CD14-positive monocyte (primary cell): Measurements from ENCODE around the gene SCGB3A1. TPM values are rescaled to one million over a fixed set of nuclear protein-coding genes. Genes with fewer than 3 reads are reported as not detected.

Experiments
- DNase-seq, 3 donors: peaks; one replicate each; pipeline ENCODE4 v3.0.0-alpha.2; 2011 to 2022
- H2AFZ ChIP-seq: 2 replicates; pipeline ENCODE4 v1.6.0; 2012; ENCODE audit warnings: mild to moderate bottlenecking, low read depth, low read length, inconsistent platforms; ENCODE audit not compliant: insufficient read depth, poor library complexity, severe bottlenecking
- H3K27ac ChIP-seq, 2 donors: 1 replicate in 1 of 2; 2 replicates in 1 of 2; pipeline ENCODE4 v1.5.1; 2012 to 2013; ENCODE audit warnings: low read length in 2 of 2, control low read depth in 1 of 2, inconsistent platforms in 1 of 2, low read depth in 1 of 2, mild to moderate bottlenecking in 1 of 2
- H3K27me3 ChIP-seq, 2 donors: one replicate each; pipeline versions ENCODE4 v1.6.0 to v1.6.1; 2011 to 2013; ENCODE audit warnings: low read length in 2 of 2; ENCODE audit not compliant: control insufficient read depth in 2 of 2, insufficient read depth in 2 of 2
- H3K36me3 ChIP-seq, 2 donors: replicated peaks in 1 of 2; 1 replicate in 1 of 2; 2 replicates in 1 of 2; pipeline versions ENCODE4 v1.5.1 to v1.6.1; 2012 to 2013; ENCODE audit warnings: low read length in 2 of 2, control low read depth in 1 of 2, inconsistent platforms in 1 of 2, mild to moderate bottlenecking in 1 of 2; ENCODE audit not compliant: insufficient read depth in 2 of 2, control insufficient read depth in 1 of 2
- H3K4me1 ChIP-seq, 2 donors: 1 replicate in 1 of 2; 2 replicates in 1 of 2; pipeline versions ENCODE4 v1.5.1 to v1.6.1; 2012 to 2013; ENCODE audit warnings: low read length in 2 of 2, control low read depth in 1 of 2, inconsistent platforms in 1 of 2, mild to moderate bottlenecking in 1 of 2, moderate library complexity in 1 of 2; ENCODE audit not compliant: insufficient read depth in 2 of 2, control insufficient read depth in 1 of 2
- H3K4me2 ChIP-seq: replicated peaks from 2 replicates; pipeline ENCODE3; 2012; ENCODE audit warnings: low read length, moderate library complexity, mild to moderate bottlenecking; ENCODE audit not compliant: poor library complexity, severe bottlenecking; ENCODE audit errors: extremely low read depth
- H3K4me3 ChIP-seq, 3 experiments: fragments of 200-600 bp in 1 of 3; sonication (generic) in 1 of 3; replicated peaks in 1 of 3; 1 replicate in 2 of 3; 2 replicates in 1 of 3; pipeline ENCODE4 v1.5.1; 2011 to 2013; ENCODE audit warnings: low read length in 3 of 3, mild to moderate bottlenecking in 3 of 3, control low read depth in 2 of 3, low read depth in 2 of 3, inconsistent platforms in 1 of 3, moderate library complexity in 1 of 3
- H3K79me2 ChIP-seq: 2 replicates; pipeline ENCODE4 v1.6.0; 2012; ENCODE audit warnings: mild to moderate bottlenecking, control low read depth, inconsistent platforms, low read length, moderate library complexity; ENCODE audit not compliant: insufficient read depth
- H3K9ac ChIP-seq: 2 replicates; pipeline ENCODE4 v1.6.0; 2017; ENCODE audit warnings: low read length, mild to moderate bottlenecking; ENCODE audit not compliant: insufficient read depth, poor library complexity, severe bottlenecking
- H3K9me3 ChIP-seq, 2 donors: replicated peaks in 1 of 2; 1 replicate in 1 of 2; 2 replicates in 1 of 2; pipeline versions ENCODE4 v1.5.1 to v1.6.1; 2012 to 2013; ENCODE audit warnings: low read length in 2 of 2, control low read depth in 1 of 2; ENCODE audit not compliant: control insufficient read depth in 1 of 2, insufficient read depth in 1 of 2
- H4K20me1 ChIP-seq: 2 replicates; pipeline ENCODE4 v1.6.0; 2012; ENCODE audit warnings: mild to moderate bottlenecking, low read length, control low read depth, moderate library complexity; ENCODE audit not compliant: insufficient read depth
- H3K27ac Mint-ChIP-seq, 7 donors: one replicate each; pipeline ENCODE4 v1.8.0; 2020; ENCODE audit warnings: mild to moderate bottlenecking in 7 of 7, mixed read lengths in 7 of 7, moderate library complexity in 6 of 7, inconsistent platforms in 2 of 7
- H3K27me3 Mint-ChIP-seq, 3 donors: one replicate each; pipeline ENCODE4 v1.8.0; 2021 to 2022; ENCODE audit warnings: low read depth in 3 of 3, mild to moderate bottlenecking in 3 of 3, mixed read lengths in 3 of 3, moderate library complexity in 3 of 3, inconsistent platforms in 1 of 3
- H3K36me3 Mint-ChIP-seq, 2 donors: one replicate each; pipeline ENCODE4 v1.8.0; 2020; ENCODE audit warnings: mixed read lengths in 2 of 2, inconsistent platforms in 1 of 2, mild to moderate bottlenecking in 1 of 2
- H3K4me1 Mint-ChIP-seq: one replicate; pipeline ENCODE4 v1.8.0; 2020; ENCODE audit warnings: mild to moderate bottlenecking, mixed read lengths
- H3K4me3 Mint-ChIP-seq, 2 donors: one replicate each; pipeline ENCODE4 v1.8.0; 2020; ENCODE audit warnings: mild to moderate bottlenecking in 2 of 2, mixed read lengths in 2 of 2, moderate library complexity in 1 of 2
- H3K9me3 Mint-ChIP-seq, 7 donors: one replicate each; pipeline ENCODE4 v1.8.0; 2020 to 2022; ENCODE audit warnings: mixed read lengths in 7 of 7, mild to moderate bottlenecking in 6 of 7, moderate library complexity in 6 of 7, inconsistent platforms in 2 of 7
- WGBS: methylation state at CpG from one replicate; pipeline ENCODE4 v1.1.5; 2013; ENCODE audit warnings: missing lambda C conversion rate; ENCODE audit not compliant: insufficient coverage; 5-methylcytosine and 5-hydroxymethylcytosine counted together
- intact Hi-C, 2 donors: fragments of 100-400 bp; cut with micrococcal nuclease; formaldehyde crosslinking; loops; one replicate each; pipeline versions ENCODE4 v1.15.0 to v1.15.1; 2023
- polyA plus RNA-seq, 3 donors: library from polyadenylated mRNA; depleted of rRNA in 1 of 3; unstranded in 2 of 3; stranded (reverse) in 1 of 3; fragments of 300-500 nt in 2 of 3; fragments of >200 nt in 1 of 3; fragmentation: Illumina TruSeq in 2 of 3; gene quantifications; 1 replicate in 2 of 3; 2 replicates in 1 of 3; pipeline ENCODE4 v1.2.3, GENCODE V29; 2012 to 2021
- TF ChIP-seq, protein P1 (sequence below): fragments of 200-600 bp; IDR thresholded peaks from one replicate; pipeline ENCODE4 v1.8.0; 2022; ENCODE audit warnings: antibody characterized with exemption, mild to moderate bottlenecking

Gene SCGB3A1
- polyA plus RNA-seq, 3 donors: 0.49 to 0.83 (median 0.59) TPM

DNA sequence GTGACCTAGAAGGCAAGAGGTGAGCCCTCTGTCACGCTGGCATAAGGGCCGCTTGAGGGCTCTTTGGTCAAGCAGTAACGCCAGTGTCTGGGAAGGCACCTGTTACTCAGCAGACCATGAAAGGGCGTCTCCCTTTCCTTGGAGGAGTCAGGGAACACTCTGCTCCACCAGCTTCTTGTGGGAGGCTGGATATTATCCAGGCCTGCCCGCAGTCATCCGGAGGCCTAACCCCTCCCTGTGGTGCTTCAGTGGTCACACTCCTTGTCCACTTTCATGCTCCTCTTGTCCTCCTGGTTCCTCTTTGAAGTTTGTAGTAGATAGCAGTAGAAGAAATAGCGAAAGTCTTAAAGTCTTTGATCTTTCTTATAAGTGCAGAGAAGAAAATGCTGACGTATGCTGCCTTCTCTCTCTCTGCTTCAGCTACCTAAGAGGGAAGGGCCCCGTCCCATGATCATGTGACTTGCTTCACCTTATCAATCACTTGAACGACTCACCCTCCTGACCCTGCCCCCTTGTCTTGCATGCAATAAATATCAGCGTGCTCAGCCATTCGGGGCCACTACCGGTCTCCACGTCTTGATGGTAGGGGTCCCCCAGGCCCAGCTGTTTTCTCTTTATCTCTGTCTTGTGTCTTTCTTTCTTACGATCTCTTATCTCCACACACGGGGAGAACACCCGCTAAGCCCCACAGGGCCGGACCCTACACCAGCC is 16.7 kb upstream of the SCGB3A1 start:
- DNase-seq: no peak

DNA sequence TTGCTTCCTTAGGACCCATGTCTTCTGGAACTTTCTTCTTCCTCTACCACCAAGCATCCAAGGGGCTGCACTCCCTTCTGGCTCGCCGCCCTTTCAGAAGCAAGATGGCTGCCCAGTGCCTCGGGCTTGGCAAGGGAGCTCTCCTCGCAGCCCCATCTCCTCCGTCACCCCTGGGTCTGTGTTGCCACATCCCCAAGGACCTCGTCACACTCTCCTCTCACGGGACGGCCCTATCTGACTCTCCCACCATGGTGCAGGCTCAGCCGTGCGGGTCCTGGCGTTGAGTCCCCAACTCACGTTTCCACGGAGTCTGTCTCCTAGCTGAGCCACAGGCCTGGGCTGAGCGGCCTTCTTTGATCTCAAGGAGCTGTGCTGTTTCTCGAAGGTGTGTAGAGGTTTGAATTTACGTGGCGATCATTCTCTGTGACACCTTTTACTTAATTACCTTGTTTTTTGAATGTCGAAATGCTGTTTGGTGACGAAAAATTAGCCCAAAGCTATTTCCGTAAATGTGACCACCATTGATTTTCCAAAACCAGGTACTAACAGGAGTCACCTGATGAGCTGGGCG is 15.0 kb upstream of the SCGB3A1 start:
- H2AFZ ChIP-seq: no peak overlapping the region
- no peaks in the 10 kb centered on the region for H3K9me3 Mint-ChIP-seq
- H3K4me2 ChIP-seq: no peak overlapping the region
- H3K9me3 ChIP-seq: no peaks in the 10 kb centered on the region
- peaks cover 0 to 5% (median 3%) of the 10 kb centered on the region in 3 donors for H3K27me3 Mint-ChIP-seq
- peak overlapping the region in 1 of 7 donors; percentile 33 for H3K27ac Mint-ChIP-seq
- H3K4me3 ChIP-seq: no peak overlapping the region
- no peaks in the 10 kb centered on the region for H3K79me2 ChIP-seq
- no peaks in the 10 kb centered on the region for H3K4me1 ChIP-seq
- H3K4me1 Mint-ChIP-seq: no peaks in the 10 kb centered on the region
- H3K9ac ChIP-seq: no peak overlapping the region
- TF ChIP-seq, protein P1, sequence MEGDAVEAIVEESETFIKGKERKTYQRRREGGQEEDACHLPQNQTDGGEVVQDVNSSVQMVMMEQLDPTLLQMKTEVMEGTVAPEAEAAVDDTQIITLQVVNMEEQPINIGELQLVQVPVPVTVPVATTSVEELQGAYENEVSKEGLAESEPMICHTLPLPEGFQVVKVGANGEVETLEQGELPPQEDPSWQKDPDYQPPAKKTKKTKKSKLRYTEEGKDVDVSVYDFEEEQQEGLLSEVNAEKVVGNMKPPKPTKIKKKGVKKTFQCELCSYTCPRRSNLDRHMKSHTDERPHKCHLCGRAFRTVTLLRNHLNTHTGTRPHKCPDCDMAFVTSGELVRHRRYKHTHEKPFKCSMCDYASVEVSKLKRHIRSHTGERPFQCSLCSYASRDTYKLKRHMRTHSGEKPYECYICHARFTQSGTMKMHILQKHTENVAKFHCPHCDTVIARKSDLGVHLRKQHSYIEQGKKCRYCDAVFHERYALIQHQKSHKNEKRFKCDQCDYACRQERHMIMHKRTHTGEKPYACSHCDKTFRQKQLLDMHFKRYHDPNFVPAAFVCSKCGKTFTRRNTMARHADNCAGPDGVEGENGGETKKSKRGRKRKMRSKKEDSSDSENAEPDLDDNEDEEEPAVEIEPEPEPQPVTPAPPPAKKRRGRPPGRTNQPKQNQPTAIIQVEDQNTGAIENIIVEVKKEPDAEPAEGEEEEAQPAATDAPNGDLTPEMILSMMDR: peak; percentile 65
- H4K20me1 ChIP-seq: no peaks in the 10 kb centered on the region
- intact Hi-C loops: no loop called here
- H3K36me3 Mint-ChIP-seq: no peaks in the 10 kb centered on the region
- H3K4me3 Mint-ChIP-seq: no peak overlapping the region
- no peak overlapping the region for H3K27ac ChIP-seq
- no peaks in the 10 kb centered on the region for H3K36me3 ChIP-seq
- WGBS: 85% methylated on average over 17 of the region's 21 CpGs
- DNase-seq: no peak
- H3K27me3 ChIP-seq: no peaks in the 10 kb centered on the region

More for the DNA sequence above, 16.7 kb upstream of the SCGB3A1 start:
- Histone ChIP-seq H3K27ac (no peak overlapping the region), H3K4me1 (no peaks in the 10 kb centered on the region), H3K4me3 (no peak overlapping the region), H2AFZ (no peak overlapping the region), H3K27me3 (no peaks in the 10 kb centered on the region), H3K36me3 (no peaks in the 10 kb centered on the region), H3K9me3 (no peaks in the 10 kb centered on the region), H3K4me2 (no peak overlapping the region), H4K20me1 (no peaks in the 10 kb centered on the region), H3K79me2 (no peaks in the 10 kb centered on the region), H3K9ac (no peak overlapping the region)
- H3K27me3 Mint-ChIP-seq: peaks cover 0 to 6% (median 6%) of the 10 kb centered on the region in 3 donors
- intact Hi-C loops: no loop called here
- TF ChIP-seq, protein P1: no peak
- H3K4me1 Mint-ChIP-seq: no peaks in the 10 kb centered on the region
- no peaks in the 10 kb centered on the region for H3K9me3 Mint-ChIP-seq
- H3K36me3 Mint-ChIP-seq: no peaks in the 10 kb centered on the region
- no peak overlapping the region for H3K27ac Mint-ChIP-seq
- WGBS: 57% methylated on average over 5 of the region's 18 CpGs
- no peak overlapping the region for H3K4me3 Mint-ChIP-seq
